ENCODE data around the gene EMC6. TPM values are rescaled to one million over a fixed set of nuclear protein-coding genes. Genes with fewer than 3 reads are reported as not detected.

Gene EMC6
- total RNA-seq, 2 experiments from 2014 or later = 43.6 to 44.3 TPM

DNA sequence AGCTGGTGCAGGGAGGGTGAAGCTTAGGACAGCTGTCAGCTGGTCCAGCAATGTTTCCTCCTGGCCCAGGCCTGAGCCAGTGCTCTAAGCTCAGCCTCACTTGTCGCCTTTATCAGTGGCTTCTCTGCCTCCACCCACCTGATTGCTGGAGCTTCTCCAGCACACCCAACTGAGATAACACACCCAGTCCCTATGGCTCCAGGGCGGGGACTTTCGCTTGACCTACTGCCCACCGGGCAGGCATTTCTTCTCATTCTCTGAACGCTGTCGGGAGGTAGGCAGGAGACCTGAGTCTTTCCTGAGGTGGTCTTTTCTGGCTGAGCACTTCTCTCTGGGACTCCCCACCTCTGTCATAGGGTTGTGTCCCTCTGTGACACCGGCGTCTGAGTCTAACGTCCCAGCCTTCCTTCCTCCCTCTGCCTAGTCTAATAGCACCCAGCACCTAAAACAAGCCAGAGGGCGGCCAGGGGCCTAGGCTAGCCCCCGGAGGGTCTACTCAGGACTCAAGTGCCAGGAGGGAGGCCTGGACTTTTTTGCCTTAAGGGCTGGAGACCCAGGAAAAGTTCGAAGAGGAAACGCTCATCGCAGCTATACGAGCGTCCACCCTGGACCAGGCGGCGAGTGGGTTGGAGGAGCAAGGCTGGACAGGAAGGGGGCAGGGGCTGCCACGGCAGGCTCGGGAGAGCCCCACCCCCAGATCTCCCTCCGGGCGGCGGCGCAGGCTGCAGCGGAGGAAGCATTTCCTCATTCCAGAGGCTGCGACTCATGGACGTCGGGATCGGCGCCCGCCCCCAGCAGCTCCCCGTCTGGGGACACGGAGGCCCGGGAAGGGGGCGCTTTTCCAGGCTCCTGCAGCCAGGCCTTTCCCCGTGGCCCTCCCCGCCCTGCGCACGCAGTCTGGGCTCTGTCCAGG is 990 bp upstream of the EMC6 start:
- peak overlapping the region; percentile 31 for H3K27ac Mint-ChIP-seq
- H3K4me3 Mint-ChIP-seq = peak overlapping the region; percentile 97
- POLR2A ChIA-PET = interaction anchor here (0.8 kb wide), 1 partner anchor 133 kb away, joined by 3 read pairs; no protein-coding TSS in a partner anchor
- H3K9me3 Mint-ChIP-seq (ENCODE audit: low read depth) = no peaks in the 10 kb centered on the region
- peaks cover 21% of the 10 kb centered on the region for H3K4me1 Mint-ChIP-seq
- CTCF ChIA-PET = interaction anchor here (0.6 to 1.2 kb wide), 2 partner anchors 31 to 104 kb away, joined by 3 read pairs; partner anchors contain the start of genes CTNS and SHPK
- intact Hi-C loops (cut with DNase I, micrococcal nuclease) = loop anchor here (1.0 kb wide), 9 partner anchors 31 to 956 kb away; partner anchors contain the start of genes CTNS (in 2 of the 2), SHPK (in 2 of the 2), CAMKK1 (in 1 of the 2) and CLUH (in 1 of the 2)
- peaks cover 14% of the 10 kb centered on the region for H3K36me3 Mint-ChIP-seq (ENCODE audit: low read depth)
- no peaks in the 10 kb centered on the region for H3K27me3 Mint-ChIP-seq
- no peak for ATAC-seq
- peak; percentile 39 for DNase-seq

DNA sequence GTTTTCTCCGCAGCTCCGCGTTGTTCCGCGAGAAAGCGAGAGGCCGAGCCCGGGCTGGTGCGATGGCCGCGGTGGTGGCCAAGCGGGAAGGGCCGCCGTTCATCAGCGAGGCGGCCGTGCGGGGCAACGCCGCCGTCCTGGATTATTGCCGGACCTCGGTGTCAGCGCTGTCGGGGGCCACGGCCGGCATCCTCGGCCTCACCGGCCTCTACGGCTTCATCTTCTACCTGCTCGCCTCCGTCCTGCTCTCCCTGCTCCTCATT is 404 bp downstream of the EMC6 start:
- Mint-ChIP-seq H3K4me3 (peak overlapping the region; percentile 97), H3K4me1 (peaks cover 21% of the 10 kb centered on the region), H3K27ac (peak overlapping the region; percentile 94), H3K27me3 (no peaks in the 10 kb centered on the region), H3K9me3 (ENCODE audit: low read depth) (no peaks in the 10 kb centered on the region), H3K36me3 (ENCODE audit: low read depth) (peaks cover 14% of the 10 kb centered on the region)
- no peak for ATAC-seq
- no peak for DNase-seq
- intact Hi-C loops (cut with DNase I, micrococcal nuclease) = loop anchor here in 1 of 2 experiments (1.0 kb wide), 1 partner anchor 25 kb away; no protein-coding TSS in a partner anchor
- ChIA-PET CTCF (no interaction called here), POLR2A (interaction anchor here (0.6 to 0.9 kb wide), 2 partner anchors 51 to 176 kb away, joined by 3 to 4 read pairs; no protein-coding TSS in a partner anchor)

DNA sequence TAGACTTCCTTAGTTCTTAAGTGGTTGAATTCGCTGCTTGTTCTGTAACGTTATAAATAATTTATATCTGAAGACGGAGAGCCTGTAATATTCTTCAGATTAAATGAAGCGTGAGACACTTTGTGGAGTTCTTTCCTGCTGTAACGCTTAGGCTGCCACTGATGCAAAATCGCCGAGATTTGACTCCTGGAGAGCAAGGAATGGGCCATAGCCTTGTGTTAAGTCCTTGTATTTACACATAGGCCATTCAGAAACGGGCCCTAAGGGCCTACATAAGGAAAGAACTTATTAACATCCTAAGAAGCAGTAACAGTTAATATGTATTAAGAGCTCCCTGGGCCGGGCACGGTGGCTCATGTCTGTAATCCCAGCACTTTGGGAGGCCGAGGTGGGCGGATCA is 936 bp downstream of the EMC6 start:
- POLR2A ChIA-PET = interaction anchor here (1.2 kb wide), 1 partner anchor 41 kb away, joined by 5 read pairs; no protein-coding TSS in a partner anchor
- no peak for ATAC-seq
- DNase-seq = no peak
- Mint-ChIP-seq H3K36me3 (ENCODE audit: low read depth) (peaks cover 14% of the 10 kb centered on the region), H3K4me1 (peaks cover 21% of the 10 kb centered on the region), H3K9me3 (ENCODE audit: low read depth) (no peaks in the 10 kb centered on the region), H3K27me3 (no peaks in the 10 kb centered on the region), H3K27ac (peak overlapping the region; percentile 94), H3K4me3 (peak overlapping the region; percentile 97)
- intact Hi-C loops (cut with DNase I, micrococcal nuclease) = loop anchor here in 1 of 2 experiments (1.0 kb wide), 1 partner anchor 25 kb away; no protein-coding TSS in a partner anchor
- CTCF ChIA-PET = interaction anchor here (1.0 kb wide), 2 partner anchors 26 to 53 kb away, joined by 3 to 4 read pairs; partner anchors contain the start of gene P2RX5

DNA sequence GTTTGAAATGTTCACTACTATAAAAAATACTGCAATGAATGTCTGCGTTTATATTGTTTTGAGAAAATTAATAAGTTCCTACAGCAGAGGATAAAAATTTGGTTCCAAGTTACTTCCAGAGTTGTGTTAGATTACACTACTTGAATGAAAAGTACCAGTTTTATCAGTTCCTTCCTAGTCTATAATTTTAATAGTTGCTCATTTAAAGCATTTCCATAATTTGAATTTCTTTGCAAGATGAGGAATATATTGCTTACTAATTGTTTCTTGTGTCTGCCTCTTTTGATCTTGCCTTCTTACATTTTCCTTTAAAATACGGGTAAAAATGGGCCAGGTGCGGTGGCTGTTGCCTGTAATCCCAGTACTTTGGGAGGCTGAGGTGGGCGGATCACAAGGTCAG is 4.0 kb downstream of the EMC6 start:
- ATAC-seq (no peak), DNase-seq (no peak)
- peaks cover 15% of the 10 kb centered on the region for H3K36me3 Mint-ChIP-seq (ENCODE audit: low read depth)
- H3K27ac Mint-ChIP-seq = no peak overlapping the region
- no peaks in the 10 kb centered on the region for H3K9me3 Mint-ChIP-seq (ENCODE audit: low read depth)
- ChIA-PET CTCF (no interaction called here), POLR2A (no interaction called here)
- no peaks in the 10 kb centered on the region for H3K27me3 Mint-ChIP-seq
- H3K4me1 Mint-ChIP-seq = peaks cover 17% of the 10 kb centered on the region
- H3K4me3 Mint-ChIP-seq = no peak overlapping the region
- intact Hi-C loops (cut with DNase I, micrococcal nuclease) = no loop called here

DNA sequence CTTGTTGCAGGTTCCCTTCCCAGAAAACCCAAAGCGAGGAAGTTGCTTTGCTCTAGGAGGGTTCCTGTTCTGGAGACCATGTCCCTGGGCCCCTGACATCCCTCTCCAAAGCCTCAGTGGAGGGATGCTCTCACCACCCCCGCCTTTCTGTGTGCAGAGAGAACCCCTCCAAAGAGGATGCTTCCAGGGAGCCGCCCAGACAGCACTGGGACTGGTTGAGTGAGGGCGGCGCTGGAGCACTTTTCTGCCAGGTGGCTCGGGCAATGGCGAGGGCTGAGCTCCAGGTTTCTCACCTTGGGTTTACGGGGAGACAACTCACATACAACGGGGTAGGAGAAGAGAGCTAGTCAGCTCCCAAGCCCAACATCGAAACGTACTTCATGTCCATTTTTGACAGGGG is 7.3 kb downstream of the EMC6 start:
- Mint-ChIP-seq H3K27me3 (no peaks in the 10 kb centered on the region), H3K4me1 (peaks cover 5% of the 10 kb centered on the region), H3K36me3 (ENCODE audit: low read depth) (peaks cover 7% of the 10 kb centered on the region), H3K4me3 (no peak overlapping the region), H3K9me3 (ENCODE audit: low read depth) (no peaks in the 10 kb centered on the region), H3K27ac (no peak overlapping the region)
- DNase-seq (no peak), ATAC-seq (no peak)
- intact Hi-C loops (cut with DNase I, micrococcal nuclease) = no loop called here
- POLR2A ChIA-PET = no interaction called here
- CTCF ChIA-PET = interaction anchor here (0.7 to 1.2 kb wide), 2 partner anchors 32 to 62 kb away, joined by 3 read pairs; no protein-coding TSS in a partner anchor

DNA sequence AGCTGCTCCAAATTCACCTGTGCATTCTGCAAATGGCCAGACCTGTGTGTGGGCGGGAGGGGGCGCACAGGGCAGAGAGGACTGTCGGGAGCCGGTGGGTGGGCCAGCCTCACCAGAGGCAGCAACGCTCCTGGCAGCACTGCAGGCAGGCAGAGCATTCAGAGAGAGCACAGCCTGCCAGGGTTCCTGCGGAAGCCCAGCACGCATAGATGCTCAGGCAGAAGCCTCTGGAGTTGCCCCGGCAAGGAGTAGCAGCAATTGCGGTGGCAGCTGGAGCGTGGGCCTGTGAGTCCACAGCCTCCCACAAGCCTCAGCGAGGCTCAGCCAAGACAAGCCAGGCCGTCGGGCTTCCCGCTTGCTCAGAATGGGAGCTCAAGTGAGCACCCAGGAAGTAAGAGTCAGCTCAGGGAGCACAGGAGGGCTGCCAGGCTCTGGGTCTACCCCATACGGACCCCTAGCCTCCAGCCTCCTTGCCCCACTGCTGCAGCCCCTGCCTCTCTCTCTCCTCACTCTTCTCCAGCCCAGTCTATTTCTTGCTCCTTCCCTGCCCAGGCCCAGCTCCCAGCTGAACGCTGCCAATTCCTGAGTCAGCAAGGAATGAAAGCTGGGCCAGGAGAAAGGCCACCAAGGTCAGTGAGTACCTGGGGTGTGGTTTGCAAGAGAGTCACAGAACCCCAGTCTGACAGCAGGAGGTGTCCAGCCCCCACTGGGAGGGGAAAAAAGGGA is 9.6 kb downstream of the EMC6 start:
- intact Hi-C loops (cut with DNase I, micrococcal nuclease) = no loop called here
- no peak for ATAC-seq
- H3K9me3 Mint-ChIP-seq (ENCODE audit: low read depth) = no peaks in the 10 kb centered on the region
- ChIA-PET CTCF (interaction anchor here (1.2 kb wide), 2 partner anchors 56 to 59 kb away, joined by 3 read pairs; no protein-coding TSS in a partner anchor), POLR2A (no interaction called here)
- H3K4me1 Mint-ChIP-seq = peaks cover 9% of the 10 kb centered on the region
- H3K27me3 Mint-ChIP-seq = no peaks in the 10 kb centered on the region
- H3K36me3 Mint-ChIP-seq (ENCODE audit: low read depth) = peaks cover 9% of the 10 kb centered on the region
- no peak overlapping the region for H3K4me3 Mint-ChIP-seq
- no peak for DNase-seq
- H3K27ac Mint-ChIP-seq = no peak overlapping the region

DNA sequence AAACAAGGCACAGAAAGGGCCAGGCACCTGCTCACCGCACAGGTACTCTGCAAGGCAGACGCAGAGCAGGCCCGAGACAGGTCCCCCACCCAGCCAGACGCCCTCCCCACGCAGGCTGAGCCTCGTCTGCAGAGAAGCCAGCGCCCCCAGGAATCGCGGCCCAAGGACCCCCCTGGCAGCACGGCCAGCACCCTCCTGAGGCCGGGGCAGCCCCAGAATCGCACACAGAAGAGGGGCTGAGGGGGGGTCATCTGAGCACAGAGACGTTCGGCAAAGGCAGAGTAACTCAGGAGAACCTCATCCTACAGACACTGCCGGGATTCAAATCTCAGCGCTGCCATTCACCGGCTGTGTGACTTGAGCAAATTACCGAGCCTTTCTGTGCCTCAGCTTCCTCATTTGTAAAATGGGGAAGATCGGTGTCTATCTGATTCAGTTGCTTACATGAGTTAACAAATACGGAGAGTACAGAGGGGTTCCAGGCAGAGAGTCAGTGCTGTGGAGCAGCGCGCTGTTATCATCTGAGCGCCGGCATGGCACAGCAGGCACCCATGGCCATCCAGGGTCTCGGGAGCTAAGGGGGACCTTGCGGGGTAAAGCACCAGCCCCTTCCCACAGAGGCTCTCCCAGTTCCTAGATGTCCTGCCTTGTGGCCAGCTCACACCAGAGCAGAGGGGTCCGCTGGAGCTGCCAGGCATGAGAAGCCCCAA is 10.4 kb downstream of the EMC6 start:
- Mint-ChIP-seq H3K27me3 (no peaks in the 10 kb centered on the region), H3K4me3 (no peak overlapping the region), H3K9me3 (ENCODE audit: low read depth) (no peaks in the 10 kb centered on the region), H3K27ac (no peak overlapping the region), H3K36me3 (ENCODE audit: low read depth) (peaks cover 9% of the 10 kb centered on the region), H3K4me1 (peaks cover 10% of the 10 kb centered on the region)
- ATAC-seq (no peak), DNase-seq (no peak)
- ChIA-PET POLR2A (no interaction called here), CTCF (interaction anchor here (1.2 kb wide), 2 partner anchors 56 to 59 kb away, joined by 3 read pairs; no protein-coding TSS in a partner anchor)
- intact Hi-C loops (cut with DNase I, micrococcal nuclease) = no loop called here

DNA sequence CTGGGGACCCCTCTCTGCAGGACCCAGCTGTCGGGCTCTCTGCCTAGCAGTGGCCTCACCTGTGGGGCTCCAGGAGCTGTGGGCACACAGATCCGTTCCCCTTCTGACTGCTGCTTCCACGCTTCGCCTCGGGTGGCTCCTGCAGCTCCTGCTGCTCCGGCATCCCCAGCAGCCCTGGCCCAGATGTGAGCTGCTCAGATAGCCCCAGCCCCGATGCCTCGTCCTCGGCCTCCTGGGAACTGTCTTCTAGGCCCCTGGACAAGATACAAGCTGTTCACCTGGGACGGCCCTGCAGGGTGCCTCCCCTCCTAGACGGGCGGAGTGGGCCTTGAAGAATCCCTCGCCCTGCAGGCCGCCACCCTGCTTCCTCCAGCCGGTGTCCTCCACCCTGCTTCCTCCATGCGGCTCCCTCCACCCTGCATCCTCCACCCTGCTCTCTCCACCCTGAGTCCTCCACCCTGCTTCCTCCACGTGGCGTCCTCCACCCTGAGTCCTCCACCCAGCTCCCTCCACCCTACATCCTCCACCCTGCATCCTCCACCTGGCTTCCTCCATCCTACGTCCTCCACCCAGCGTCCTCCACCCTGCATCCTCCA is 11.0 kb downstream of the EMC6 start:
- Mint-ChIP-seq H3K4me1 (peaks cover 10% of the 10 kb centered on the region), H3K36me3 (ENCODE audit: low read depth) (peaks cover 9% of the 10 kb centered on the region), H3K4me3 (no peak overlapping the region), H3K27ac (no peak overlapping the region), H3K9me3 (ENCODE audit: low read depth) (no peaks in the 10 kb centered on the region), H3K27me3 (no peaks in the 10 kb centered on the region)
- ChIA-PET POLR2A (no interaction called here), CTCF (interaction anchor here (0.7 to 1.2 kb wide), 2 partner anchors 55 to 148 kb away, joined by 3 to 4 read pairs; no protein-coding TSS in a partner anchor)
- DNase-seq (no peak), ATAC-seq (no peak)
- intact Hi-C loops (cut with DNase I, micrococcal nuclease) = no loop called here

DNA sequence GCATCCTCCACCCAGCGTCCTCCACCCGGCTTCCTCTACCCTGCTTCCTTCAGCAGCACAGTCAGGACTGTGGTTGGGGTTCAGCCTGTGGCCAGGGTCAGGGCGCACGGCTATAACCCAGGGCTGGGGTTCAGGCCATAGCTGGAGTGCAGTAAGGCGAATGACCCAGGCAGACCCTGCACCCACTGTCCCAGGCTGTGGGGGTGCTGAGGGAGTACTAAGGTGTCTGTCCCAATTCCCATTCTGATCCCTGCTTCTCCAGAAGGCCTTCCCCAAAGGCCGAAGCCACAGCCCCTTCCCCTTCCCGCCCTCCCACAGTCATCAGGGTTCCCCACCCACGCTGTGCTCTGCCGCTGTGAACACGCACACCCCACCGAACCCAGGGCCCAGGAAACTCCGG is 12.4 kb downstream of the EMC6 start:
- intact Hi-C loops (cut with DNase I, micrococcal nuclease) = no loop called here
- ChIA-PET CTCF (no interaction called here), POLR2A (no interaction called here)
- no peak for ATAC-seq
- H3K9me3 Mint-ChIP-seq (ENCODE audit: low read depth) = no peaks in the 10 kb centered on the region
- DNase-seq = no peak
- no peak overlapping the region for H3K4me3 Mint-ChIP-seq
- peaks cover 11% of the 10 kb centered on the region for H3K36me3 Mint-ChIP-seq (ENCODE audit: low read depth)
- H3K27me3 Mint-ChIP-seq = no peaks in the 10 kb centered on the region
- no peak overlapping the region for H3K27ac Mint-ChIP-seq
- peaks cover 10% of the 10 kb centered on the region for H3K4me1 Mint-ChIP-seq

DNA sequence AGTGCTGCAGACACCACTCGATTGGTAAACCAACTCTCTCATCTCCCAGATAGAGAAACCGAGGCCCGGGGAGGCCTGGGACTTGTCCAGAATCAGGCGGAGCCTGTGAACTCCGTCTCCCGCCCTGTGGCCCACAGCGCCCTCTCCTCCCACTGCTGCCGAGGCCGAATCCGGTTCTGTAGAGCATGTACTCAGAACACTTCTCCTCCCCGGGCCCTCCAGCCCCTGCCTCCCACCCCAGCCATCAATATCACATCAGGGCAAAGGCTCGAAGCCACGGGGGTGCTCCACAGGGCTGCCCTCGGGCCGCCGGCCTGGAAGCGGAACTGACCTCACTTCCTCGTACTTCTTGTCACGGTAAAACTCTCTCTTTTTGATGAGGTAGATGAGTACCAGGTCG is 13.0 kb downstream of the EMC6 start:
- H3K27me3 Mint-ChIP-seq = no peaks in the 10 kb centered on the region
- ATAC-seq = no peak
- ChIA-PET POLR2A (no interaction called here), CTCF (no interaction called here)
- H3K4me1 Mint-ChIP-seq = peaks cover 10% of the 10 kb centered on the region
- no peak overlapping the region for H3K4me3 Mint-ChIP-seq
- no peak for DNase-seq
- H3K27ac Mint-ChIP-seq = no peak overlapping the region
- intact Hi-C loops (cut with DNase I, micrococcal nuclease) = no loop called here
- no peaks in the 10 kb centered on the region for H3K9me3 Mint-ChIP-seq (ENCODE audit: low read depth)
- H3K36me3 Mint-ChIP-seq (ENCODE audit: low read depth) = peaks cover 11% of the 10 kb centered on the region

DNA sequence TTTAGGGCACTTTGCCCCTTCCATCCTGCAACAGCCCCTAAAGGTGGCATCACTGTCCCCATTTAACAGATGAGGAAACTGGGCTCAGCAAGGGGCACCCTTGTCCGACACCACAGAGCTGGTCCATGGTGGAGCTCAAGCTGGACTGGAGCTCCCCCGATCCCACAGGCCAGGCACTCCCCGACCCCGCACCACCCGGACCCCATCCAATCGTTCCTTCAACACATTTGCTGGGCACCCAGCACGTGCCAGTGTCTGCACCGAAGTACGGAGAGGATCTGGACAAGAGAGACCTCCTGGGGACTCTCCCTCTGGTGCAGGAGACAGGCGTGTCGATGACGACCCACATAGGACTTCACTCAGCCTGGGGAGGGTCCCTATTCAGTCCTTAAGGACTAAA is 13.4 kb downstream of the EMC6 start:
- intact Hi-C loops (cut with DNase I, micrococcal nuclease) = loop anchor here (2.0 kb wide), 4 partner anchors 29 to 145 kb away; partner anchors contain the start of gene HASPIN (in 2 of the 2)
- H3K27ac Mint-ChIP-seq = peak overlapping the region; percentile 4

More for the DNA sequence above, 13.4 kb downstream of the EMC6 start:
- CTCF ChIA-PET = interaction anchor here (0.6 to 1.9 kb wide), 8 partner anchors 11 to 56 kb away, joined by 3 to 22 read pairs (median 3); partner anchors contain the start of genes HASPIN and P2RX5
- Mint-ChIP-seq H3K36me3 (ENCODE audit: low read depth) (peaks cover 11% of the 10 kb centered on the region), H3K27me3 (no peaks in the 10 kb centered on the region), H3K4me1 (peaks cover 10% of the 10 kb centered on the region), H3K4me3 (no peak overlapping the region), H3K9me3 (ENCODE audit: low read depth) (no peaks in the 10 kb centered on the region)
- no peak for ATAC-seq
- POLR2A ChIA-PET = no interaction called here
- DNase-seq = no peak

Data from activated CD4-positive, alpha-beta T cell treated with anti-CD3 and anti-CD28 coated beads for 36 hours (primary cell).